Common myeloid progenitor, CD34-positive (primary cell): ENCODE data around the gene RGS13. TPM values are rescaled to one million over a fixed set of nuclear protein-coding genes. Genes with fewer than 3 reads are reported as not detected.

Experiments used
- CTCF ChIA-PET: fragments of 350-600 bp; sonication (Branson Sonifier 250); formaldehyde crosslinking; loops from one replicate; lab custom pipeline; 2021; ENCODE audit warnings: antibody characterized with exemption; lab: Charles Lee
- POLR2A ChIA-PET: fragments of 350-600 bp; sonication (Branson Sonifier 250); formaldehyde crosslinking; loops from one replicate; lab custom pipeline; 2021; ENCODE audit warnings: antibody characterized with exemption; lab: Charles Lee
- DNase-seq, 3 donors: peaks; one replicate each; pipeline versions ENCODE4 v3.0.0 to v3.0.0-alpha.2; 2013
- H3K27ac ChIP-seq, 2 experiments: 1 replicate in 1 of 2; 2 replicates in 1 of 2; pipeline ENCODE4 v1.7.0; 2013; ENCODE audit warnings: inconsistent platforms in 2 of 2, low read length in 2 of 2, mild to moderate bottlenecking in 2 of 2, low read depth in 1 of 2, moderate library complexity in 1 of 2; ENCODE audit not compliant: severe bottlenecking in 2 of 2, insufficient read depth in 1 of 2, poor library complexity in 1 of 2
- H3K27me3 ChIP-seq, 5 experiments: replicated peaks in 2 of 5; 1 replicate in 3 of 5; 2 replicates in 2 of 5; pipeline versions ENCODE4 v1.6.1 to v1.7.0; 2013; ENCODE audit warnings: low read length in 4 of 5, mild to moderate bottlenecking in 2 of 5, moderate library complexity in 2 of 5, inconsistent platforms in 1 of 5; ENCODE audit not compliant: insufficient read depth in 5 of 5, control insufficient read depth in 4 of 5
- H3K36me3 ChIP-seq, 4 experiments: 1 replicate in 2 of 4; 2 replicates in 2 of 4; pipeline versions ENCODE4 v1.6.1 to v1.7.0; 2013; ENCODE audit warnings: low read length in 3 of 4, control low read depth in 1 of 4, mild to moderate bottlenecking in 1 of 4; ENCODE audit not compliant: control insufficient read depth in 4 of 4, insufficient read depth in 4 of 4
- H3K4me1 ChIP-seq, 4 experiments: 1 replicate in 3 of 4; 2 replicates in 1 of 4; pipeline versions ENCODE4 v1.6.1 to v1.7.1; 2013; ENCODE audit warnings: low read length in 3 of 4, mild to moderate bottlenecking in 3 of 4, control low read depth in 1 of 4, inconsistent platforms in 1 of 4, moderate library complexity in 1 of 4; ENCODE audit not compliant: control insufficient read depth in 4 of 4, insufficient read depth in 4 of 4; ENCODE audit errors: control extremely low read depth in 1 of 4
- H3K4me3 ChIP-seq, 7 experiments: 1 replicate in 4 of 7; 2 replicates in 3 of 7; pipeline versions ENCODE4 v1.5.1 to v1.7.0; 2013; ENCODE audit warnings: mild to moderate bottlenecking in 7 of 7, low read length in 6 of 7, moderate library complexity in 6 of 7, inconsistent platforms in 2 of 7, low read depth in 2 of 7, control low read depth in 1 of 7; ENCODE audit not compliant: insufficient read depth in 4 of 7, control insufficient read depth in 1 of 7; ENCODE audit errors: extremely low read depth in 1 of 7
- H3K9me3 ChIP-seq, 5 experiments: 1 replicate in 4 of 5; 2 replicates in 1 of 5; pipeline versions ENCODE4 v1.6.1 to v1.7.1; 2013; ENCODE audit warnings: low read length in 4 of 5, mild to moderate bottlenecking in 2 of 5, inconsistent platforms in 1 of 5, low read depth in 1 of 5, moderate library complexity in 1 of 5; ENCODE audit not compliant: control insufficient read depth in 4 of 5, insufficient read depth in 2 of 5; ENCODE audit errors: control extremely low read depth in 1 of 5
- WGBS: methylation state at CpG from one replicate; pipeline ENCODE4 v1.1.5; 2013; ENCODE audit not compliant: insufficient coverage; 5-methylcytosine and 5-hydroxymethylcytosine counted together
- polyA plus RNA-seq: library from polyadenylated mRNA; unstranded; fragments of 120-200 nt; gene quantifications from one replicate; pipeline ENCODE4 v1.2.1, GENCODE V29; 2013

RGS13 gene, protein sequence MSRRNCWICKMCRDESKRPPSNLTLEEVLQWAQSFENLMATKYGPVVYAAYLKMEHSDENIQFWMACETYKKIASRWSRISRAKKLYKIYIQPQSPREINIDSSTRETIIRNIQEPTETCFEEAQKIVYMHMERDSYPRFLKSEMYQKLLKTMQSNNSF
- 0.08 TPM for polyA plus RNA-seq

DNA sequence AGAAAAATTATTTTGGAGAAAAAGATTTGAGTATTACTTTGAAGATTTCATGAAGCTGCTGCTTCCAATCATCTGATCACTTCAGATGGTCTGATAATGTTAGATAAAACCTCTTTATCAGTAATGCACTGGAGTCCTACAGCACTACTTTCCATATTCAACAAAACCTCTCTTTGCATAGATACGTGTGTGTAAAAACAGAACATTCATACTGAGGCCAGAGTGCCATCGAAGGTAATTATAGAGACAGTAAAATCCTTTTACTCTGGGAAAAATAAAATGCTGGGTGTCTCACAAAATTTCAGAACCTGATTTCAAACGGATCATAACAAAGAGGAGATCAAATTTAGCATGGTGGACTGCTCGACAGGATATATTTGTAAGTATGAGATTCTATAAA is at the start of gene RGS13:
Gene RGS13, plus strand, starts transcription at position 209 of the 400 bp plus-strand sequence. CDS start 8,188 bp downstream, outside the sequence.
- Histone ChIP-seq H3K36me3 (no peaks in the 10 kb centered on the region), H3K27me3 (no peaks in the 10 kb centered on the region), H3K4me1 (peaks cover 0 to 7% (median 1%) of the 10 kb centered on the region in 4 experiments), H3K4me3 (no peak within 1 kb of the TSS), H3K27ac (no peak within 1 kb of the TSS), H3K9me3 (no peaks in the 10 kb centered on the region)
- CTCF ChIA-PET = no interaction called here
- DNase-seq = no peak
- 100% methylated on average over 3 of the region's 4 CpGs for WGBS
- POLR2A ChIA-PET = no interaction called here

DNA sequence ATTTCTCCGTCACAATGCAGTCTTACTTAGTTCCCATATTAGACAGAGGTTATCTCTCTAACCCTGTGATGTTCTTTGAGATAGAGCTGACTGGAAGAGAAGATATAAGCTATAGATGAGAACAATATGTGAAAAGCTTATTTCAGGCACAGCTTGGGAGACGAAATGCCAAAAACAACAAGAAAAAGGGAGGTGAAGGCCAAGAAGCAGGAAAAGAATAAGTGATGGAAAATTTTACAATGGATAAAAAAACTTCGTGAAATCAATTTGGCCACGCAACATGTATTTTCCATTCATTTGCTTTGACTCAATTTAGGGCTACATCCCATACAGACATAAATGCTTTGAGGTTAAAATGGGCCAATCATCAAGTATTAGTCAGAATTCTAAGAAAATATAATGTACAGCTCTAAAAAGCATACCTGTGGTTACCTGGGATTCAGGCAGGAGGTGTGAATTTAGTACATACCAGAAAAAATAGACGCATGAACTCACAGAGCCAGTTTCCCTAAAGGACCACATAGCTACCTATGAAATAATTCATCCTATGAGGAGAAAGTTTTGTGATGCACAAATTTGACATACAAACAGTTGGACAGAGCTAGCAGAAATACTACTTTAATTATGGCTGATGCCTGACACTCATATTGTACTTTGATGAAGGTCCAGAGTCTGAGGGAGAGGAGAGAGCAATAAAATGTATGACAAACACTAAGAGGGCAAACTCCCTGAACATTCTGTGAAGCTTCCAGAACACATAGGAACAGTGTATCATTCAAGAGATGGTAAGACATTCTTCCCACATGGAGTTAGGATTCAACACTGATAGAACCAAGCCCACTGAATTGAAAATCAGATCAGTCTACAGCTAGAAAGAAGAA is 48.3 kb upstream of the RGS13 start:
- H3K4me3 ChIP-seq = no peak overlapping the region

DNA sequence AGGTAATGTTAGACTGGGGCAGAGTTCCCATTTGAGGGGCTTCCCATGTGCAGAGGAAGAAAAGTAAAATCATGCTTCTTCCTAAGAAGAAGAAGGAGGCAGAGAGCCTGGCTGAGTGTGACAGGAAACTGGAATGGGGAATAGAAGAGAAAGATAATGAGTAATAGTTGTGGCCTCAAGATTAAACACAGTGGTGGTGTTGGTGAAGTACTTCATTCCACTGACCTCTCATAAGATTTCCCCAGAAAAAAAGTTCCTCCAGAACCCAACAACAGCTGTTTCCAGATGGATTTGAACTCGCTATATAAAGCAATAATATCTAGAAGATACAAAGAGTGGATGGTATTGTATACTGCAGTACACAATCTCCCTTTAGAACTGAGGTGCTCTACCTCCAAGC is 47.4 kb upstream of the RGS13 start:
- no peak overlapping the region for H3K4me3 ChIP-seq
- no peaks in the 10 kb centered on the region for H3K9me3 ChIP-seq
- no peak overlapping the region for H3K27ac ChIP-seq
- WGBS = no CpG with 5 or more reads among the region's 1 CpG
- H3K36me3 ChIP-seq = no peaks in the 10 kb centered on the region
- ChIA-PET POLR2A (no interaction called here), CTCF (interaction anchor here (1.2 to 1.7 kb wide), 5 partner anchors 10 to 73 kb away, joined by 3 to 4 read pairs (median 4); no protein-coding TSS in a partner anchor)
- no peaks in the 10 kb centered on the region for H3K4me1 ChIP-seq
- no peak for DNase-seq
- no peaks in the 10 kb centered on the region for H3K27me3 ChIP-seq

More for the DNA sequence above, 48.3 kb upstream of the RGS13 start:
- Histone ChIP-seq H3K36me3 (no peaks in the 10 kb centered on the region), H3K9me3 (no peaks in the 10 kb centered on the region), H3K27ac (no peak overlapping the region), H3K4me1 (no peaks in the 10 kb centered on the region), H3K27me3 (no peaks in the 10 kb centered on the region)
- CTCF ChIA-PET = interaction anchor here (0.8 to 1.5 kb wide), 7 partner anchors 8 to 110 kb away, joined by 3 to 4 read pairs (median 4); no protein-coding TSS in a partner anchor
- no peak for DNase-seq
- WGBS = 100% methylated on average over 1 of the region's 5 CpGs
- POLR2A ChIA-PET = interaction anchor here (0.6 kb wide), 1 partner anchor 427 kb away, joined by 4 read pairs; no protein-coding TSS in a partner anchor

DNA sequence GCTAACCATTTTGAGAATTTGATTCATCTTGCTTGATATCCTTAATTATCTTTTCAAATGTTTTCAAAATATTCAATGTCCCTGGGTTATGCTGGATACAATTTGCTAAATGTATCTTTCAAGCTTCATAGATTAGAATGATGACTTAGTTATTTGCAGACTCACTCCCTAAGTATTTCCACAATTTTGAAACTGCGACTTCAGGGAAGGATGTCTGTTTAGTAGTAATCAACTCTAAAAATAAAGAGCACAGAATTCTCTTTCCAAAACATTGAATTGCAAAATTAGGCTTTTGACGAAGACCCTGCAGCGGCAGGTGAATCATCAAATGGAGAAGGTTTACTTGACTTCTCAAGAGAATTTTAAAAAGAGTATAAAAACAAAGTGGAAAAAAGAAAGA is 46.1 kb upstream of the RGS13 start:
- CTCF ChIA-PET = interaction anchor here (1.0 to 1.7 kb wide), 2 partner anchors 8 to 11 kb away, joined by 3 to 4 read pairs; no protein-coding TSS in a partner anchor
- Histone ChIP-seq H3K36me3 (no peaks in the 10 kb centered on the region), H3K4me3 (no peak overlapping the region), H3K9me3 (no peaks in the 10 kb centered on the region), H3K4me1 (no peaks in the 10 kb centered on the region), H3K27me3 (no peaks in the 10 kb centered on the region), H3K27ac (no peak overlapping the region)
- POLR2A ChIA-PET = no interaction called here
- DNase-seq = no peak
- WGBS = no CpG with 5 or more reads among the region's 3 CpGs

DNA sequence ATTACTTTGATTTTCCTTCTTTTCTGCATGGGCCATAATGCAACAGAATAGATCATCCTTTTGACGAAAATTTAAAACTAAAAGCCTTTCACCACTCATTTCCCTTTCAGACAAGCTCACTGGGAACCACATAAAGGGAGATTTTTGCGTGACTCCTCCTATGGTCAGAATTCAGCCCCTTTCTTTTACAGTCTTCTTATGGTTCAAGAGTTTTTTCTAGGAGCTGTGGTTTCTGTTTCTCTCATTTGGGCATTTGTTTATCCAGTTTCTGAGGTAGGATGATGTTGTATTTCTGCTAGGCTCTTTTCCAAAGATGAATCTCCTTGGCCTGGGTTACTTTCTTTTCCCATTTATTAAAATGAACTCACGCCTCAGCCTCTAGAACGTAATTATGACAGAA is 43.4 kb upstream of the RGS13 start:
- DNase-seq = no peak
- ChIA-PET POLR2A (no interaction called here), CTCF (interaction anchor here (1.2 to 2.2 kb wide), 4 partner anchors 12 to 115 kb away, joined by 3 to 6 read pairs (median 5); no protein-coding TSS in a partner anchor)
- H3K36me3 ChIP-seq = no peaks in the 10 kb centered on the region
- H3K4me1 ChIP-seq = no peaks in the 10 kb centered on the region
- no peaks in the 10 kb centered on the region for H3K27me3 ChIP-seq
- no peak overlapping the region for H3K4me3 ChIP-seq
- H3K9me3 ChIP-seq = no peaks in the 10 kb centered on the region
- WGBS = 57% methylated on average over 1 of the region's 4 CpGs
- no peak overlapping the region for H3K27ac ChIP-seq

DNA sequence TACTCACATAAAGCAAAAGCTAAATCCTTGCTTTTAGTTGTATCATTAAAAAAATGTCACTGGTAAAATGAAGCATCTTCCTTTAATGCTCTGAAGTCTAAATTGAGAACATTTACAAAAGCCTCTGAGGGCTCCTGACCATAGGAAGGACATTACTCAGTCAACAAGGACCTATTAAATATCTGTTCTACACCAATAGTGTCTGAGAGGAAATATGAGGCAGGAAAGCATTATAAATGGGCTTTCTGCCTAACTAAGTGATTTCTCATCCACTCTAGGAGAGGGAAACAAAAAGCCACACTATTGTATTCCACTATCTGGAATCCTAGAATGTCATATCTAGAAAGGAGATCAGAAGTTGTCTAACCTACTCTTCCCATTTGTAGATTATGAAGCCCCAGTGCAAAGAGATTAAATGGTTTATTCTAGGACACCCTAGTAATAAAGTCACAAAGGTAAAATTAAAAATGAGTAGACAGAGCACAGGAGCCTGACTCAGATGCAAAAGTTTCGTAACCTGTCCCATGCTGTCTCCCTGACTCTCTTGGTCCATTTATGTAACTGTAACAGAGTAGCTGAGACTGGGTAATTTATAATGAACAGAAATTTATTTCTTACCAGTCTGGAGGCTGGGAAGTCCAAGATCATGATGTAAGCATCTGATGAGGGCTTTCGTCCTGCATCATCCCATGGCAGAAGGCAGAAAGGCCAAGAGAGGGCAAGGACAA is 42.8 kb upstream of the RGS13 start:
- Histone ChIP-seq H3K36me3 (no peaks in the 10 kb centered on the region), H3K4me3 (no peak overlapping the region), H3K9me3 (no peaks in the 10 kb centered on the region), H3K27ac (no peak overlapping the region), H3K27me3 (no peaks in the 10 kb centered on the region), H3K4me1 (no peaks in the 10 kb centered on the region)
- 100% methylated on average over 2 of the region's 2 CpGs for WGBS
- DNase-seq = no peak
- ChIA-PET CTCF (interaction anchor here (1.2 to 2.2 kb wide), 4 partner anchors 13 to 116 kb away, joined by 3 to 6 read pairs (median 5); no protein-coding TSS in a partner anchor), POLR2A (no interaction called here)
